GM12878 (cell line): Measurements from ENCODE around the gene AIF1.

Experiments used
- MYB ChIP-seq: fragments of 150-350 bp; IDR thresholded peaks from 2 replicates; pipeline ENCODE4 v1.6.1; 2014; ENCODE audit warnings: mild to moderate bottlenecking, low read depth, low read length, borderline replicate concordance
- NRF1 ChIP-seq: conservative IDR thresholded peaks from 2 replicates; pipeline ENCODE4 v1.6.1; 2011; ENCODE audit warnings: mild to moderate bottlenecking, low read depth, low read length, improper control_type of control experiment
- RAD21 ChIP-seq: IDR thresholded peaks from 2 replicates; pipeline ENCODE4 v1.6.1; 2011; ENCODE audit warnings: mild to moderate bottlenecking, low read depth, low read length, moderate library complexity; ENCODE audit not compliant: insufficient read depth
- YY1 ChIP-seq: IDR thresholded peaks from 2 replicates; pipeline ENCODE4 v1.6.1; 2011; ENCODE audit warnings: low read depth, mild to moderate bottlenecking, low read length
- TF ChIP-seq, protein P1 (sequence below), 3 experiments: IDR thresholded peaks in 2 of 3; conservative IDR thresholded peaks in 1 of 3; 2 replicates each; pipeline ENCODE4 v1.5.1; 2011; ENCODE audit warnings: low read depth in 3 of 3, low read length in 3 of 3, mild to moderate bottlenecking in 3 of 3, control low read depth in 2 of 3, moderate library complexity in 2 of 3, inconsistent platforms in 1 of 3, mixed read lengths in 1 of 3; ENCODE audit not compliant: control insufficient read depth in 2 of 3, insufficient read depth in 1 of 3; ENCODE audit errors: extremely low read depth in 1 of 3
- TF ChIP-seq, protein P2 (sequence below): fragments of 450-650 bp; IDR thresholded peaks from 2 replicates; pipeline ENCODE4 v1.6.1; 2017; ENCODE audit warnings: mild to moderate bottlenecking
- TF ChIP-seq, protein P3 (sequence below): IDR thresholded peaks from 2 replicates; pipeline ENCODE4 v1.6.1; 2012; ENCODE audit warnings: low read depth, low read length, improper control_type of control experiment

DNA sequence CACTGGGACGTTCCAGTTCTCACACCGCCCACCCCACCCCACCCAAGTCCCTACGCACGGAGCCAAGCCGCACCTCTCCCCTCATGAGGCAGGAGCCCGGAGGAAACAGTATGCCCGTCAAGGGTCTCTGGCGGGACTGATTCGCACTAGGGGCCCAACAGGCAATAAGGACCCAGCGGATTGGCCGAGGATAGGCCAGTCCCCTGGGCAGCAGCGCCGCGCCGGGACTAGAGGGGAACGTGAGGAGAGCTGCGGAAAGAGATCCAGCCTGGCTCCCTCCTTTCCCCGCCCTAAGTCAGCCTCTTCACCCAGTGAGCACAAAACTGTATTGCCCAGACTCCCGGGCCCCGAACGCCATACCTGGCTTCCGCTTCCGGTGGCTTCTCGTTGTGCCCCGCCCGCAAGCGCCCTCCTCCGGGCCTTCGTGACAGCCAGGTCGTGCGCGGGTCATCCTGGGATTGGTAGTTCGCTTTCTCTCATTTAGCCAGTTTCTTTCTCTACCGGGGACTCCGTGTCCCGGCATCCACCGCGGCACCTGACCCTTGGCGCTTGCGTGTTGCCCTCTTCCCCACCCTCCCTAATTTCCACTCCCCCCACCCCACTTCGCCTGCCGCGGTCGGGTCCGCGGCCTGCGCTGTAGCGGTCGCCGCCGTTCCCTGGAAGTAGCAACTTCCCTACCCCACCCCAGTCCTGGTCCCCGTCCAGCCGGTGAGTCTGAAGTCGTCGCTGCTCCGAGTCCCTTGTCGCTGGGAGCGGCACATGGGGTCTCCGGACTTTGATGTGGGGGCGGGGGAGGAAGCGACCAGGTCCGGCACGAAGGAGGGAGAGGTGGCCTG, 50.7 kb downstream of the AIF1 start, which contains the start of gene CSNK2B:
- TF ChIP-seq, protein P1, sequence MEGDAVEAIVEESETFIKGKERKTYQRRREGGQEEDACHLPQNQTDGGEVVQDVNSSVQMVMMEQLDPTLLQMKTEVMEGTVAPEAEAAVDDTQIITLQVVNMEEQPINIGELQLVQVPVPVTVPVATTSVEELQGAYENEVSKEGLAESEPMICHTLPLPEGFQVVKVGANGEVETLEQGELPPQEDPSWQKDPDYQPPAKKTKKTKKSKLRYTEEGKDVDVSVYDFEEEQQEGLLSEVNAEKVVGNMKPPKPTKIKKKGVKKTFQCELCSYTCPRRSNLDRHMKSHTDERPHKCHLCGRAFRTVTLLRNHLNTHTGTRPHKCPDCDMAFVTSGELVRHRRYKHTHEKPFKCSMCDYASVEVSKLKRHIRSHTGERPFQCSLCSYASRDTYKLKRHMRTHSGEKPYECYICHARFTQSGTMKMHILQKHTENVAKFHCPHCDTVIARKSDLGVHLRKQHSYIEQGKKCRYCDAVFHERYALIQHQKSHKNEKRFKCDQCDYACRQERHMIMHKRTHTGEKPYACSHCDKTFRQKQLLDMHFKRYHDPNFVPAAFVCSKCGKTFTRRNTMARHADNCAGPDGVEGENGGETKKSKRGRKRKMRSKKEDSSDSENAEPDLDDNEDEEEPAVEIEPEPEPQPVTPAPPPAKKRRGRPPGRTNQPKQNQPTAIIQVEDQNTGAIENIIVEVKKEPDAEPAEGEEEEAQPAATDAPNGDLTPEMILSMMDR (IDR thresholded peaks at IDR 0.05 in 2 of 3, conservative IDR thresholded peaks at IDR 0.05 in 1 of 3; ENCODE audit: control insufficient read depth in 2 of 3, extremely low read depth in 1 of 3, insufficient read depth in 1 of 3, low read depth in 3 of 3, low read length in 3 of 3), result no peak
- TF ChIP-seq, protein P2, sequence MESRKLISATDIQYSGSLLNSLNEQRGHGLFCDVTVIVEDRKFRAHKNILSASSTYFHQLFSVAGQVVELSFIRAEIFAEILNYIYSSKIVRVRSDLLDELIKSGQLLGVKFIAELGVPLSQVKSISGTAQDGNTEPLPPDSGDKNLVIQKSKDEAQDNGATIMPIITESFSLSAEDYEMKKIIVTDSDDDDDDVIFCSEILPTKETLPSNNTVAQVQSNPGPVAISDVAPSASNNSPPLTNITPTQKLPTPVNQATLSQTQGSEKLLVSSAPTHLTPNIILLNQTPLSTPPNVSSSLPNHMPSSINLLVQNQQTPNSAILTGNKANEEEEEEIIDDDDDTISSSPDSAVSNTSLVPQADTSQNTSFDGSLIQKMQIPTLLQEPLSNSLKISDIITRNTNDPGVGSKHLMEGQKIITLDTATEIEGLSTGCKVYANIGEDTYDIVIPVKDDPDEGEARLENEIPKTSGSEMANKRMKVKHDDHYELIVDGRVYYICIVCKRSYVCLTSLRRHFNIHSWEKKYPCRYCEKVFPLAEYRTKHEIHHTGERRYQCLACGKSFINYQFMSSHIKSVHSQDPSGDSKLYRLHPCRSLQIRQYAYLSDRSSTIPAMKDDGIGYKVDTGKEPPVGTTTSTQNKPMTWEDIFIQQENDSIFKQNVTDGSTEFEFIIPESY, result no peak
- TF ChIP-seq, protein P3, sequence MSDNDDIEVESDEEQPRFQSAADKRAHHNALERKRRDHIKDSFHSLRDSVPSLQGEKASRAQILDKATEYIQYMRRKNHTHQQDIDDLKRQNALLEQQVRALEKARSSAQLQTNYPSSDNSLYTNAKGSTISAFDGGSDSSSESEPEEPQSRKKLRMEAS, result peak; percentile 14; the same call in 1 of the 2 replicates
- peak; percentile 84 for TF ChIP-seq YY1
- no peak for TF ChIP-seq MYB
- peak; percentile 40 for TF ChIP-seq NRF1
- no peak for TF ChIP-seq RAD21
